ENCODE measurements around the gene NUP133. TPM values are rescaled to one million over a fixed set of nuclear protein-coding genes. Genes with fewer than 3 reads are reported as not detected.

Gene NUP133
- total and polyA plus RNA-seq, 2 donors from 2014 or later = 15.9 to 35.0 TPM

DNA sequence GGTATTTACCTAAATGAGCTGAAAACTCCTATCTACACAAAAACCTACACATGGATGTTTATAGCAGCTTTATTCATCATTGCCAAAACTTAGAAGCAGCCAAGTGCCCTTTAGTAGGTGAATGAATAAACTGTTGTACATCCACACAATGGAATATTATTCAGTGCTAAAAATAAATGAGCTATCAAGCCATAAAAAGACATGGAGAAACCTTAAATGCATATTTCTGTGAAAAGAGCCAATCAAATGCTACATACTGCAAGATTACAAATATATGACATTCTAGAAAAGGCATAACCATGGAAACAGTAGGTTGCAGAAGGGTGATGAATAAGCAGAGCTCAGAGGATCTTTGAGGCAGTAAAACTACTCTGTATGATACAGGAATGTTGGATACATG is 27.1 kb upstream of the NUP133 start:
- Histone ChIP-seq H3K4me3 (ENCODE audit: low read length in 3 of 3) (no peak overlapping the region), H3K27ac (ENCODE audit: low read depth in 2 of 2, low read length in 2 of 2) (no peak overlapping the region), H3K9ac (ENCODE audit: low read length in 3 of 3) (no peak overlapping the region), H3K27me3 (ENCODE audit: control insufficient read depth, insufficient read depth, low read length) (no peaks in the 10 kb centered on the region), H3K36me3 (ENCODE audit: control insufficient read depth in 2 of 3, insufficient read depth in 3 of 3, low read length in 3 of 3) (peaks cover 2 to 30% (median 11%) of the 10 kb centered on the region in 3 donors), H3K9me3 (ENCODE audit: control insufficient read depth in 2 of 3, insufficient read depth in 1 of 3, low read length in 3 of 3) (no peaks in the 10 kb centered on the region), H3K4me1 (ENCODE audit: control insufficient read depth in 2 of 3, insufficient read depth in 2 of 3, low read depth in 1 of 3, low read length in 3 of 3) (no peaks in the 10 kb centered on the region)
- DNase-seq = no peak
- TF ChIP-seq, protein P1, sequence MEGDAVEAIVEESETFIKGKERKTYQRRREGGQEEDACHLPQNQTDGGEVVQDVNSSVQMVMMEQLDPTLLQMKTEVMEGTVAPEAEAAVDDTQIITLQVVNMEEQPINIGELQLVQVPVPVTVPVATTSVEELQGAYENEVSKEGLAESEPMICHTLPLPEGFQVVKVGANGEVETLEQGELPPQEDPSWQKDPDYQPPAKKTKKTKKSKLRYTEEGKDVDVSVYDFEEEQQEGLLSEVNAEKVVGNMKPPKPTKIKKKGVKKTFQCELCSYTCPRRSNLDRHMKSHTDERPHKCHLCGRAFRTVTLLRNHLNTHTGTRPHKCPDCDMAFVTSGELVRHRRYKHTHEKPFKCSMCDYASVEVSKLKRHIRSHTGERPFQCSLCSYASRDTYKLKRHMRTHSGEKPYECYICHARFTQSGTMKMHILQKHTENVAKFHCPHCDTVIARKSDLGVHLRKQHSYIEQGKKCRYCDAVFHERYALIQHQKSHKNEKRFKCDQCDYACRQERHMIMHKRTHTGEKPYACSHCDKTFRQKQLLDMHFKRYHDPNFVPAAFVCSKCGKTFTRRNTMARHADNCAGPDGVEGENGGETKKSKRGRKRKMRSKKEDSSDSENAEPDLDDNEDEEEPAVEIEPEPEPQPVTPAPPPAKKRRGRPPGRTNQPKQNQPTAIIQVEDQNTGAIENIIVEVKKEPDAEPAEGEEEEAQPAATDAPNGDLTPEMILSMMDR (IDR thresholded peaks at IDR 0.05; ENCODE audit: borderline replicate concordance, extremely low read depth, insufficient read depth) = no peak
- FAIRE-seq = no peak
- intact Hi-C loops (cut with DNase I) = no loop called here

DNA sequence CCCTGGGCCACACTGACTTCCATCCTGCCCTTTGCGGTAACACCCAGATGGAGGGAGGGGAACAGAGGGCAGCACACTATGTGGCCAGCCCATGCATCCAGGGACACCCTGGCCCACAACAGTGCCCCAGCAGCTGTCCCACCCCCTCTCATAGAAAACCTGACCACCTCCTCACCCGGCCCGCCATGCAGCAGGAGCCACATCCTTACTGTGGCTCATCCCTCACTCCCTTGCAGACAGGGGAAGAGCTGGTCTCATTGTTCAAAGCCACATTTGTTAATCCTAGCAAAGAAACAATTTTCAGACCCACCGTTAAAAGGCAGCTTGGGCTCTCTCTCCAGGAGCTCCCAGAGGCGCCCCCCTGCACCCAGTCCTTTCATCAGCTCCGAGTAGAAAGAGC is 23.2 kb upstream of the NUP133 start:
- peaks cover 2 to 20% (median 7%) of the 10 kb centered on the region in 3 donors for H3K36me3 ChIP-seq (ENCODE audit: control insufficient read depth in 2 of 3, insufficient read depth in 3 of 3, low read length in 3 of 3)
- H3K9me3 ChIP-seq (ENCODE audit: control insufficient read depth in 2 of 3, insufficient read depth in 1 of 3, low read length in 3 of 3) = no peaks in the 10 kb centered on the region
- DNase-seq (no peak), FAIRE-seq (no peak)
- H3K27ac ChIP-seq (ENCODE audit: low read depth in 2 of 2, low read length in 2 of 2) = no peak overlapping the region
- H3K4me3 ChIP-seq (ENCODE audit: low read length in 3 of 3) = no peak overlapping the region
- no peak overlapping the region for H3K9ac ChIP-seq (ENCODE audit: low read length in 3 of 3)
- intact Hi-C loops (cut with DNase I) = no loop called here
- TF ChIP-seq, protein P1 (IDR thresholded peaks at IDR 0.05; ENCODE audit: borderline replicate concordance, extremely low read depth, insufficient read depth) = no peak
- no peaks in the 10 kb centered on the region for H3K4me1 ChIP-seq (ENCODE audit: control insufficient read depth in 2 of 3, insufficient read depth in 2 of 3, low read depth in 1 of 3, low read length in 3 of 3)
- no peaks in the 10 kb centered on the region for H3K27me3 ChIP-seq (ENCODE audit: control insufficient read depth, insufficient read depth, low read length)

DNA sequence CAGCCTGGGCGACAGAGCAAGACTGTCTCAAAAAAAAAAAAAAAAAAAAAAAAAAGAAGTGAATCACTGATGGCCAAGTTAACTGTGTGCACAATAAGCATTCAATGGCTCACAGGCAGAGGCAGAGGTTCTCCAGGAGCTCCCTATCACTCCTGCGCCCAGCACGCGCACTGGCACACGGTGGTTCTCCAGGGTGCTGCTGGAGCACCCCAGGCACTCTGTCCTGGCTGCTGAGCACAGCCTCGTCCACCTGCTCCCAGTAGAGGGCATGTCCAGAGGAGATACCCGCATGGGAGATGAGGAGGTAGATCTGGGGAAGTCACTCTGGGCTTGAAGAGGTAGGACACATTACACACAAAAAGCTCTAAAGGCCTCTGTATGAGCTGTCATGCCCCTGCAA is 21.5 kb upstream of the NUP133 start:
- no peak overlapping the region for H3K9ac ChIP-seq (ENCODE audit: low read length in 3 of 3)
- H3K4me1 ChIP-seq (ENCODE audit: control insufficient read depth in 2 of 3, insufficient read depth in 2 of 3, low read depth in 1 of 3, low read length in 3 of 3) = no peaks in the 10 kb centered on the region
- H3K27ac ChIP-seq (ENCODE audit: low read depth in 2 of 2, low read length in 2 of 2) = no peak overlapping the region
- H3K4me3 ChIP-seq (ENCODE audit: low read length in 3 of 3) = no peak overlapping the region
- no peaks in the 10 kb centered on the region for H3K27me3 ChIP-seq (ENCODE audit: control insufficient read depth, insufficient read depth, low read length)
- TF ChIP-seq, protein P1 (IDR thresholded peaks at IDR 0.05; ENCODE audit: borderline replicate concordance, extremely low read depth, insufficient read depth) = no peak
- H3K9me3 ChIP-seq (ENCODE audit: control insufficient read depth in 2 of 3, insufficient read depth in 1 of 3, low read length in 3 of 3) = no peaks in the 10 kb centered on the region
- FAIRE-seq = no peak
- intact Hi-C loops (cut with DNase I) = no loop called here
- DNase-seq = no peak
- H3K36me3 ChIP-seq (ENCODE audit: control insufficient read depth in 2 of 3, insufficient read depth in 3 of 3, low read length in 3 of 3) = peaks cover 0 to 25% (median 9%) of the 10 kb centered on the region in 3 donors

DNA sequence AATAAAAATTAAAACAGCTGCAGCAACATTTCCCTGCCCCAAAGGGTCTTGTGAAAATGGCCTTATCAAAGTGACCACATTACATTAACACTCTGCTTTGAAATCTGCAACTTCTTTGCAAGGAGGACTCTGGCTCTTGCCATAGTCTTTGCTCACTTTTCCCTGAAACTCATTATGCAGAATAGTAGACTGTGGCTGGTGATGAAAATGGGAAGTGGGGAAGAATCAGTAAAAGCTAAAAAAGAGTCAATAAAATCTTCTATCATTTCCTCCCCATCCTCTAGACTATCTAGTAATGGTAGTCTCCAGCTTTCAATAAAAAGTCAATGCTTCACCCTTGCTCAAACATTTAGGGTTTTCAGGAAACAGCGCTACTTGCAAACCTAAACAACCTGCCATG is 18.6 kb upstream of the NUP133 start:
- FAIRE-seq (no peak), DNase-seq (no peak)
- Histone ChIP-seq H3K9ac (ENCODE audit: low read length in 3 of 3) (no peak overlapping the region), H3K4me3 (ENCODE audit: low read length in 3 of 3) (no peak overlapping the region), H3K4me1 (ENCODE audit: control insufficient read depth in 2 of 3, insufficient read depth in 2 of 3, low read depth in 1 of 3, low read length in 3 of 3) (no peaks in the 10 kb centered on the region), H3K9me3 (ENCODE audit: control insufficient read depth in 2 of 3, insufficient read depth in 1 of 3, low read length in 3 of 3) (no peaks in the 10 kb centered on the region), H3K27ac (ENCODE audit: low read depth in 2 of 2, low read length in 2 of 2) (no peak overlapping the region), H3K36me3 (ENCODE audit: control insufficient read depth in 2 of 3, insufficient read depth in 3 of 3, low read length in 3 of 3) (peaks cover 0 to 33% (median 9%) of the 10 kb centered on the region in 3 donors), H3K27me3 (ENCODE audit: control insufficient read depth, insufficient read depth, low read length) (no peaks in the 10 kb centered on the region)
- TF ChIP-seq, protein P1 (IDR thresholded peaks at IDR 0.05; ENCODE audit: borderline replicate concordance, extremely low read depth, insufficient read depth) = no peak
- intact Hi-C loops (cut with DNase I) = no loop called here
